Upper lobe of right lung (tissue), 1 donor: Measurements from ENCODE around the gene SOX13. TPM values are rescaled to one million over a fixed set of nuclear protein-coding genes. Genes with fewer than 3 reads are reported as not detected.

Experiments
- ATAC-seq: fragments of 200-7000 bp; cut with Tn5 transposase; one replicate; pipeline ENCODE4 v1.9.1; 2020; ENCODE audit warnings: mild to moderate bottlenecking, moderate library complexity
- DNase-seq: peaks from one replicate; pipeline ENCODE4 v3.0.0-alpha.2; 2020
- H3K27ac ChIP-seq: fragments of 200-600 bp; one replicate; pipeline ENCODE4 v1.8.0; 2022
- H3K27me3 ChIP-seq: fragments of 200-600 bp; one replicate; pipeline ENCODE4 v1.8.0; 2022; ENCODE audit warnings: mild to moderate bottlenecking
- H3K36me3 ChIP-seq: fragments of 200-600 bp; one replicate; pipeline ENCODE4 v1.8.0; 2022
- H3K4me1 ChIP-seq: fragments of 200-600 bp; one replicate; pipeline ENCODE4 v1.8.0; 2022
- H3K4me3 ChIP-seq: fragments of 200-600 bp; one replicate; pipeline ENCODE4 v1.8.0; 2022; ENCODE audit warnings: mild to moderate bottlenecking
- H3K9me3 ChIP-seq: fragments of 200-600 bp; one replicate; pipeline ENCODE4 v1.8.0; 2022
- intact Hi-C: fragments of 100-400 bp; cut with DNase I; formaldehyde crosslinking; loops from one replicate; pipeline ENCODE4 v1.11.0; 2022
- total RNA-seq: library from RNA; stranded (reverse); fragmentation: NEBNext Ultra II Directional; extraction: Animal tissue kit (Norgen Biotek cat#: 25700); gene quantifications from one replicate; pipeline ENCODE4 v1.2.1, GENCODE V29; 2021
- TF ChIP-seq, protein P1 (sequence below): fragments of 200-600 bp; IDR thresholded peaks from one replicate; pipeline ENCODE4 v1.8.0; 2022; ENCODE audit warnings: antibody characterized with exemption
- donor health status: DM: no; HTN: yes; CAD: no; lungs with severe emphysema.

Gene SOX13
- total RNA-seq, 1 donor from 2014 or later: 76.3 TPM

DNA sequence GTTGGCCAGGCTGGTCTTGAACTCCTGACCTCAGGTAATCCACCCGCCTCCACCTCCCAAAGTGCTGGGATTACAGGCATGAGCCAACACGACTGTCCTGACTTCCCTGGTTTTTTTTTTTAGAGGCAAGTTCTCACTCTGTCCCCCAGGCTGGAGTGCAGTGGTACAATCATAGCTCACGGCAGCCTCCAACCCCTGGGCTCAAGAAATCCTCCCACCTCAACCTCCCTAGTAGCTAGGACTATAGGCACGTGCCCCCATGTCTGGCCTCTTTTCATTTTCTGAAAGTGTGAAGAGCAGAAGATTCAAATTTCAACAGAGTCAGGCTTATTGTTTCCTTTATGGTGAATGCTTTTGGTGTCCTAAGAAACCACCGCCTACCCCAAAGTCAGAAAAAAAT is 21.7 kb upstream of the SOX13 start:
- no peaks in the 10 kb centered on the region for H3K36me3 ChIP-seq
- H3K27me3 ChIP-seq: no peaks in the 10 kb centered on the region
- H3K9me3 ChIP-seq: no peaks in the 10 kb centered on the region
- intact Hi-C loops: no loop called here
- no peaks in the 10 kb centered on the region for H3K4me1 ChIP-seq
- DNase-seq (no peak), ATAC-seq (no peak)
- H3K27ac ChIP-seq: no peak overlapping the region
- TF ChIP-seq, protein P1, sequence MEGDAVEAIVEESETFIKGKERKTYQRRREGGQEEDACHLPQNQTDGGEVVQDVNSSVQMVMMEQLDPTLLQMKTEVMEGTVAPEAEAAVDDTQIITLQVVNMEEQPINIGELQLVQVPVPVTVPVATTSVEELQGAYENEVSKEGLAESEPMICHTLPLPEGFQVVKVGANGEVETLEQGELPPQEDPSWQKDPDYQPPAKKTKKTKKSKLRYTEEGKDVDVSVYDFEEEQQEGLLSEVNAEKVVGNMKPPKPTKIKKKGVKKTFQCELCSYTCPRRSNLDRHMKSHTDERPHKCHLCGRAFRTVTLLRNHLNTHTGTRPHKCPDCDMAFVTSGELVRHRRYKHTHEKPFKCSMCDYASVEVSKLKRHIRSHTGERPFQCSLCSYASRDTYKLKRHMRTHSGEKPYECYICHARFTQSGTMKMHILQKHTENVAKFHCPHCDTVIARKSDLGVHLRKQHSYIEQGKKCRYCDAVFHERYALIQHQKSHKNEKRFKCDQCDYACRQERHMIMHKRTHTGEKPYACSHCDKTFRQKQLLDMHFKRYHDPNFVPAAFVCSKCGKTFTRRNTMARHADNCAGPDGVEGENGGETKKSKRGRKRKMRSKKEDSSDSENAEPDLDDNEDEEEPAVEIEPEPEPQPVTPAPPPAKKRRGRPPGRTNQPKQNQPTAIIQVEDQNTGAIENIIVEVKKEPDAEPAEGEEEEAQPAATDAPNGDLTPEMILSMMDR: no peak
- H3K4me3 ChIP-seq: no peak overlapping the region

DNA sequence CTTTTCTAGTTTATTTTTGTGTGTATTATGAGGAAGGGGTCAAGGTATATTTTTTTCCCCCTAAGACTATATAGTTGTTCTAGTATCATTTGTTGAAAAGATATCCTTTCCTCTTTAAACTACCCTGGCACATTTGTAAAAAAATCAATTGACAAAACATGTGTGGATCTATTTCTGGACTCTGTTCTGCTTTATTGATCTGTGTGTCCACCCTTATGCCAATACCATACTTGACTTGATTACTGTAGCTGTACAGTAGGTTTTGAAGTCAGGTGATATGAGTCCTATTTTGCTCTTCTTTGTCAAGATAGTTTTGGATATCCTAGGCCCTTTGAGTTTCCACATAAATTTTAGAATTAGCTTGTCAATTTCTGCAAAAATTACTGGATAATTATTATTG is 21.2 kb upstream of the SOX13 start:
- ATAC-seq: no peak
- TF ChIP-seq, protein P1: no peak
- H3K27me3 ChIP-seq: no peaks in the 10 kb centered on the region
- DNase-seq: no peak
- no peaks in the 10 kb centered on the region for H3K9me3 ChIP-seq
- H3K4me3 ChIP-seq: no peak overlapping the region
- intact Hi-C loops: no loop called here
- H3K36me3 ChIP-seq: no peaks in the 10 kb centered on the region
- H3K27ac ChIP-seq: no peak overlapping the region
- H3K4me1 ChIP-seq: no peaks in the 10 kb centered on the region

DNA sequence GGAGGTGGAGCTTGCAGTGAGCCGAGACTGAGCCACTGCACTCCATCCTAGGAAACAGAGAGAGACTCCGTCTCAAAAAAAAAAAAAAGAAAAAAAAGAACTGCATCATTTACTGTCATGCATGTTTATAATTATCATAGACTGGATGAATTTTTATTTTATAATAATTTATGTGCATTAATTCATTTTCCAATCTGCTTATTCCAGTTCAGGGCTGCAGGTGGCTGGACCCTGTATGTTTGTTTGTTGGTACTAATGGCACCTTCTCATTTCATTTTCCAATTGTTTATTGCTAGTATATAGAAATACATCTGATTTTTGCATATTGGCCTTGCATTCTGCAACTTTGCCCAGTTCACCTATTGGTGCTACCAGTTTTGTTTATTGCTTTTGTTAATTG is 19.0 kb upstream of the SOX13 start:
- no peak overlapping the region for H3K4me3 ChIP-seq
- no peaks in the 10 kb centered on the region for H3K9me3 ChIP-seq
- H3K27me3 ChIP-seq: no peaks in the 10 kb centered on the region
- no peaks in the 10 kb centered on the region for H3K36me3 ChIP-seq
- TF ChIP-seq, protein P1: no peak
- ATAC-seq (no peak), DNase-seq (no peak)
- H3K4me1 ChIP-seq: no peaks in the 10 kb centered on the region
- intact Hi-C loops: no loop called here
- no peak overlapping the region for H3K27ac ChIP-seq

DNA sequence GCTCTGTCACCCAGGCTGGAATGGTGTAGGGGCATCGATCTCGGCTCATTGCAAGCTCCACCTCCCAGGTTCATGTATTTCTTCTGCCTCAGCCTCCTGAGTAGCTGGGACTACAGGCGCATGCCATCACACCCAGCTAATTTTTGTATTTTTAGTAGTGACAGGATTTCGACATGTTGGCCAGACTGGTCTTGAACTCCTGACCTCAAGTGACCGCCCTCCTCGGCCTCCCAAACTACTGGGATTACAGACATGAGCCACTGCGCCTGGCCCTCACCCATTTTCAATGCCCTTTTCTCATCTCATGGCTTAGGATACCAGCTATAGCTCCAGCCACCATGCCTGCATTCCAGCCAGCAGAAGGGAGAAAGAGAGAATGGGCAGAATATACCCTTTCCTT is 12.9 kb upstream of the SOX13 start:
- no peak for DNase-seq
- ATAC-seq: no peak
- Histone ChIP-seq H3K27ac (no peak overlapping the region), H3K36me3 (no peaks in the 10 kb centered on the region), H3K4me3 (no peak overlapping the region), H3K9me3 (no peaks in the 10 kb centered on the region), H3K27me3 (no peaks in the 10 kb centered on the region), H3K4me1 (peaks cover 2% of the 10 kb centered on the region)
- intact Hi-C loops: no loop called here
- TF ChIP-seq, protein P1: no peak

DNA sequence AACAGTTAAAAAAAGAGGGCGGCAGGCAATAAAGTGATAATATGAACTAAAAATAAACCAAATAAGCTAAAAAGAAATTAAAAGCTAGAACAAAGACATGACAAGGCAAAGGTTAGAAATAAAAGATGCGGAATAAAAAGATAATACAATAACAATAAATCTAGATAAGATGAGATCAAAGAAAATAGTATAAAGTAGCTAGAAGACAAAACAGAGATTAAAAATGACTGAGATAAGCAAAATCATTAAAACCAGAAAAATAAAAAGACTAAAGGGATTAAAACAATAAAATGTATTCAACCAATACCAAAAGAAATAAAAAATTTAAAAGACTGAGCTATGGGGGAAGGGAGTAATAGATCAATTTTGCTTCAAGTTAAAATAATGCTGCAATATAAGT is 10.8 kb upstream of the SOX13 start:
- DNase-seq: no peak
- ATAC-seq: no peak
- intact Hi-C loops: no loop called here
- Histone ChIP-seq H3K27ac (no peak overlapping the region), H3K4me3 (no peak overlapping the region), H3K36me3 (no peaks in the 10 kb centered on the region), H3K27me3 (no peaks in the 10 kb centered on the region), H3K4me1 (peaks cover 3% of the 10 kb centered on the region), H3K9me3 (no peaks in the 10 kb centered on the region)
- TF ChIP-seq, protein P1: no peak
